ENCODE results near the gene C2orf72. TPM values are rescaled to one million over a fixed set of nuclear protein-coding genes. Genes with fewer than 3 reads are reported as not detected.

C2orf72 gene
- total and polyA plus RNA-seq, 2 of the 13 experiments (the other 11 are each of a cell fraction or from before 2014, with no cell fraction given) = 147 to 203 TPM

GRCh38 chr2:231052494-231053451 lies 15.4 kb downstream of the C2orf72 start (continued):
- TF ChIP-seq SIX1 (CRISPR knock-in tag; IDR thresholded peaks at IDR 0.05; ENCODE audit: borderline replicate concordance) (0 out of 2 replicates have a peak, but pooled peaks have one; percentile 7), ZNF432 (CRISPR knock-in tag; IDR thresholded peaks at IDR 0.05; ENCODE audit: borderline replicate concordance) (peak; percentile 85; the same call in 1 of the 2 replicates), SRSF4 (IDR thresholded peaks at IDR 0.05; ENCODE audit: low read depth, low read length, poor library complexity, severe bottlenecking) (no peak), MAFF (IDR thresholded peaks at IDR 0.05; ENCODE audit: low read depth, low read length) (no peak), ZNF556 (CRISPR knock-in tag; IDR thresholded peaks at IDR 0.05; ENCODE audit: borderline replicate concordance) (peak; percentile 97), ZNF280D (CRISPR knock-in tag; IDR thresholded peaks at IDR 0.05) (peak; percentile 53; the same call in 1 of the 2 replicates), SNAI1 (CRISPR knock-in tag; IDR thresholded peaks at IDR 0.05; ENCODE audit: borderline replicate concordance) (peak; percentile 92; the same call in 1 of the 2 replicates), ZNF879 (CRISPR knock-in tag; IDR thresholded peaks at IDR 0.05) (no peak), ZBTB7A (CRISPR knock-in tag; IDR thresholded peaks at IDR 0.05) (no peak), NFE2 (CRISPR knock-in tag; IDR thresholded peaks at IDR 0.05) (no peak), E2F5 (CRISPR knock-in tag; conservative IDR thresholded peaks at IDR 0.05) (peak; percentile 72), ZNF878 (CRISPR knock-in tag; IDR thresholded peaks at IDR 0.05) (peak; percentile 87), ARID5B (CRISPR knock-in tag; IDR thresholded peaks at IDR 0.05) (peak; percentile 78), ZC3H4 (CRISPR knock-in tag; IDR thresholded peaks at IDR 0.05; ENCODE audit: borderline replicate concordance) (peak; percentile 73), HIC2 (CRISPR knock-in tag; IDR thresholded peaks at IDR 0.05; ENCODE audit: low read depth) (peak; percentile 67), ZFAT (CRISPR knock-in tag; conservative IDR thresholded peaks at IDR 0.05) (no peak), SAP130 (CRISPR knock-in tag; IDR thresholded peaks at IDR 0.05; ENCODE audit: low read depth) (peak; percentile 50), EZH2 (conservative IDR thresholded peaks at IDR 0.05; ENCODE audit: low read depth, low read length) (no peak), SIN3A (IDR thresholded peaks at IDR 0.05; ENCODE audit: borderline replicate concordance, low read depth, low read length) (0 out of 2 replicates have a peak, but pooled peaks have one; percentile 30)

All from HepG2 (cell line).